CD8-positive, alpha-beta memory T cell (primary cell): Measurements from ENCODE around the gene CRLF3. TPM values are rescaled to one million over a fixed set of nuclear protein-coding genes. Genes with fewer than 3 reads are reported as not detected.
A peak's percentile ranks its signal among the peaks of the same experiment; 100 is the strongest.

Experiments
- CTCF ChIA-PET: fragments of 350-600 bp; sonication (Branson Sonifier 250); formaldehyde crosslinking; loops from one replicate; lab custom pipeline; 2021; ENCODE audit warnings: antibody characterized with exemption; lab: Charles Lee
- POLR2A ChIA-PET: fragments of 350-600 bp; sonication (Branson Sonifier 250); formaldehyde crosslinking; loops from one replicate; lab custom pipeline; 2021; ENCODE audit warnings: antibody characterized with exemption; lab: Charles Lee
- DNase-seq, 5 donors: peaks; one replicate each; pipeline versions ENCODE4 v3.0.0 to v3.0.0-alpha.2; 2020 to 2022; ENCODE audit warnings: mixed read lengths in 1 of 5
- H3K27ac ChIP-seq: one replicate; pipeline ENCODE4 v1.7.0; 2013; ENCODE audit warnings: low read depth, mild to moderate bottlenecking, low read length, moderate library complexity
- H3K27me3 ChIP-seq: 2 replicates; pipeline ENCODE4 v1.7.0; 2013; ENCODE audit warnings: low read length, mild to moderate bottlenecking; ENCODE audit not compliant: insufficient read depth, poor library complexity, severe bottlenecking
- H3K36me3 ChIP-seq: 2 replicates; pipeline ENCODE4 v1.7.0; 2013; ENCODE audit warnings: mild to moderate bottlenecking, low read length, moderate library complexity; ENCODE audit not compliant: insufficient read depth
- H3K4me1 ChIP-seq: 2 replicates; pipeline ENCODE4 v1.7.0; 2013; ENCODE audit warnings: mild to moderate bottlenecking, low read length, moderate library complexity; ENCODE audit not compliant: insufficient read depth
- H3K4me3 ChIP-seq: 2 replicates; pipeline ENCODE4 v1.7.0; 2013; ENCODE audit warnings: mild to moderate bottlenecking, low read length
- H3K9me3 ChIP-seq: 2 replicates; pipeline ENCODE4 v1.7.0; 2013; ENCODE audit warnings: mild to moderate bottlenecking, low read length
- H3K27ac Mint-ChIP-seq, 8 donors: one replicate each; pipeline ENCODE4 v1.8.0; 2020 to 2021; ENCODE audit warnings: mixed read lengths in 8 of 8, mild to moderate bottlenecking in 6 of 8, inconsistent platforms in 3 of 8, moderate library complexity in 3 of 8
- H3K27me3 Mint-ChIP-seq, 2 donors: one replicate each; pipeline ENCODE4 v1.8.0; 2020 to 2021; ENCODE audit warnings: mixed read lengths in 2 of 2, mild to moderate bottlenecking in 1 of 2, moderate library complexity in 1 of 2
- H3K36me3 Mint-ChIP-seq, 3 donors: one replicate each; pipeline ENCODE4 v1.8.0; 2020 to 2021; ENCODE audit warnings: mixed read lengths in 3 of 3, inconsistent platforms in 1 of 3, mild to moderate bottlenecking in 1 of 3
- H3K4me1 Mint-ChIP-seq, 3 donors: one replicate each; pipeline ENCODE4 v1.8.0; 2020 to 2021; ENCODE audit warnings: mixed read lengths in 3 of 3, inconsistent platforms in 1 of 3, mild to moderate bottlenecking in 1 of 3
- H3K4me3 Mint-ChIP-seq, 7 donors: one replicate each; pipeline ENCODE4 v1.8.0; 2020 to 2021; ENCODE audit warnings: mixed read lengths in 7 of 7, mild to moderate bottlenecking in 6 of 7, moderate library complexity in 4 of 7, inconsistent platforms in 2 of 7
- H3K9me3 Mint-ChIP-seq, 5 donors: one replicate each; pipeline ENCODE4 v1.8.0; 2020 to 2022; ENCODE audit warnings: mixed read lengths in 5 of 5, mild to moderate bottlenecking in 3 of 5, moderate library complexity in 2 of 5, inconsistent platforms in 1 of 5
- polyA plus RNA-seq: library from polyadenylated mRNA; unstranded; fragments of 300-500 nt; fragmentation: Illumina TruSeq; gene quantifications from one replicate; pipeline ENCODE4 v1.2.3, GENCODE V29; 2021
- total RNA-seq, 2 experiments: library from RNA; stranded (reverse); gene quantifications; one replicate each; pipeline ENCODE4 v1.2.3, GENCODE V29; 2021

CRLF3 gene
- total and polyA plus RNA-seq, 3 experiments from 2014 or later, result 42.7 to 108 (median 43.0) TPM

DNA sequence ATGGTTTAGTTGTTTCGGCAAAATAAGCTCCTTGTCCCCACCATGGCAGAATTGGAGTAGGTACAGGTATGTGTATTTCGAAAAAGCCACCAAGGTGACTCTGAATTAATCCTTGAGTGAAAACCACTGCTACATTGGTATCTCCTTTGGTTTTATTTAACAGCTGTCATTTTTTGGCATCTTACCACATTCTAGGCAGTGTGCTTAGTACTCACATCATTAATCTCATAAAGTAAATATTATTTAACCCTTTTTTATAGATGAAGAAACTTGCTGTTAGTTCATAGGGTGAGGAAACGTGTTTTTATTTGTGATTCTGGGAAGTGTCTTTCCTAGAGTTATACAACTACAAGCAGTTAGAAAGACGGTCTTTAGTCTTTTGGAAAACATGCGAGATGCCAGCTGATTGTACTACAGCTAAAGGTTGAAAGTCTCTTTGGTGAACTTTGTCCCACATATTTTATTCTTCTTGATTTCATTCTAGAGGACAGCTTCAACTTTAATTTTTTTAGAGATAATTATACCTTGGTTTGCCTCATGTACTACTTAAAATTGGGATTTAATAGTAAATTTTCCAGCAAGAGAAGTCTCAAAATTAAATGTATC is 13.8 kb upstream of the CRLF3 start:
- Mint-ChIP-seq H3K36me3 (peaks cover 0 to 29% (median 4%) of the 10 kb centered on the region in 3 donors), H3K9me3 (no peaks in the 10 kb centered on the region), H3K4me3 (no peak overlapping the region), H3K27me3 (no peaks in the 10 kb centered on the region), H3K27ac (no peak overlapping the region), H3K4me1 (no peaks in the 10 kb centered on the region)
- H3K4me3 ChIP-seq, result no peak overlapping the region
- H3K27me3 ChIP-seq, result no peaks in the 10 kb centered on the region
- DNase-seq, result no peak
- CTCF ChIA-PET, result interaction anchor here (0.7 kb wide), 1 partner anchor 13 kb away, joined by 4 read pairs; the partner anchor contains the start of gene CRLF3
- no peaks in the 10 kb centered on the region for H3K36me3 ChIP-seq
- H3K9me3 ChIP-seq, result no peaks in the 10 kb centered on the region
- no peaks in the 10 kb centered on the region for H3K4me1 ChIP-seq
- POLR2A ChIA-PET, result interaction anchor here (0.8 kb wide), 1 partner anchor 9 kb away, joined by 4 read pairs; no protein-coding TSS in a partner anchor
- no peak overlapping the region for H3K27ac ChIP-seq

DNA sequence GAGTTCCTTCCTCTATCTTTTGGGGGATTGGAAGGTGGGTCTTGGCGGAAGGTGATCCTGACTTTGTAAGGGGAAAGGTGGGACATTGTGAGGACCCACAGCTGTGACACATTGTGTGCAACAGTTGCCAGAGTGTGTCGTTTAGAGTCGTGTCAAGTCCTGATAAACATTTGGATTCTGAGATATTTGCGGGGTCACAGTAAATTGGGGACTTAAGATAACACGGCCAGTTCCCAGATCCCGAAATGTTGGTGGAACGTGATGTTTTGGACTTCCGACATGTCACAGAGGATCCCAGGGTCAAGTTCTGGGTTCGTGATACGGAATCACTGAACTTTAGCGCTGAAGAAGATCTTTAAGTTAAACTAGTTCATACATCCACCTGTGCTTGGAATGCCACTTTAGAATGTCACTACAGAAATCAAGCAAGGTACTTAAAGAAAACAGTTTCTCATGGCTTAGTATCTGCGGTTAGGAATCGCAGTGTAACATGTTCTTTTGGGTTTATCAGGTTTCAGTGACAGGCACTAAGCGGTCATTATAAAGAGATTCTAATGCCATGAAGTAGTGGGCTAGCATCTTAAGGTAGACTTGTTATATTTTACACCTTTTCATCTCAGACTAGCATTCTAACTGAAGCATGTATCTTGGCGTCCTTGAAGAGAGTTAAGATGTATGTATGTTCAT is 8.1 kb upstream of the CRLF3 start:
- peak overlapping the region; percentile 52 for H3K27ac ChIP-seq
- no peaks in the 10 kb centered on the region for H3K27me3 ChIP-seq
- H3K27ac Mint-ChIP-seq, result peak overlapping the region in 6 of 8 donors; percentile 69 to 95 (median 93)
- H3K9me3 Mint-ChIP-seq, result no peaks in the 10 kb centered on the region
- POLR2A ChIA-PET, result interaction anchor here (0.6 kb wide), 2 partner anchors 14 to 1325 kb away, joined by 3 to 4 read pairs; no protein-coding TSS in a partner anchor
- peaks cover 0 to 2% of the 10 kb centered on the region in 2 donors for H3K27me3 Mint-ChIP-seq
- H3K4me1 ChIP-seq, result peaks cover 13% of the 10 kb centered on the region
- H3K4me3 Mint-ChIP-seq, result peak overlapping the region; percentile 93 to 99 (median 97)
- no peaks in the 10 kb centered on the region for H3K36me3 ChIP-seq
- H3K9me3 ChIP-seq, result no peaks in the 10 kb centered on the region
- DNase-seq, result no peak
- peaks cover 25 to 28% (median 27%) of the 10 kb centered on the region in 3 donors for H3K4me1 Mint-ChIP-seq
- H3K4me3 ChIP-seq, result peak overlapping the region; percentile 90
- CTCF ChIA-PET, result no interaction called here
- H3K36me3 Mint-ChIP-seq, result peaks cover 0 to 12% (median 0%) of the 10 kb centered on the region in 3 donors

DNA sequence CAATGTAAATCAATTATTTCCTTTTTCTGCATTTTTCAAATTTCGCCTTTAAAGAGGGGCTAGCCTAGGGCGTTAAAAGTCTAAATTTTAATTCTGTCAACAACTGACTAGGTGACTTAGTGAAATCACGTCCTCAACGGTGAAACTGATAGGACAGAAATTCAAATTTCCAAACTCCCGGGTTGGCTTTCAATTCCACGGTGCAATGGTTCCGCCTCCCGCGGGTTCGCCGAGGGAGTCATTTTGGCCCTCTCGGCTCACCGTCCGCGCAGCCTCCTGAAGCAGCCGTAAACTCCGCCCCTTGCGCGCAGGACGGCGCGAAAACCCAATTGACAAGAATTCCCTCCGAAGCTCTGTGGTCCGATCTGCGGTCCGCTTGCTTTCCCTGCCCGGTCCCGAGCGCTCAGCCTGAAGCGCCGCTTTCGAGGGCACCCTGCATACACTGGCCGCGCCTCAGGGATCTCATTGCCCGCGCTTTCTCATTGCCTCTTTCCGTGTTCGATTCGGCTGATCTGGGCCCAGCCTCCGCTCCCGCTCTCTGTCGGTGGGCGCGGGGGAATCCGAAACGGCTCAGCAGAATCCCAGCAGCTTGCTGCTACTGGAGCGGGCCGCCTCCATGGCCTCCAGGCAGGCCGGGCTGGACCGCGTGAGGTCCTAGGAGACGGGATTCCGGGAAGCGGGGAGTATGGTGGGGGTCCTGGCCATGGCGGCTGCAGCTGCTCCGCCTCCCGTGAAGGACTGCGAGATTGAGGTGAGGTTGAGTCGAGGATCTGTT is 7.4 kb upstream of the CRLF3 start, which contains the start of gene ATAD5:
Gene ATAD5 (plus strand): TSS at position 304 of the 775 bp plus-strand sequence. CDS start 382 bp downstream, at position 686.
- Histone ChIP-seq H3K9me3 (no peaks in the 10 kb centered on the region), H3K27ac (peak within 1 kb of the TSS; percentile 52), H3K36me3 (no peaks in the 10 kb centered on the region), H3K4me1 (peaks cover 13% of the 10 kb centered on the region), H3K4me3 (peak within 1 kb of the TSS; percentile 90), H3K27me3 (no peaks in the 10 kb centered on the region)
- H3K27ac Mint-ChIP-seq, result peak within 1 kb of the TSS; percentile 3 to 98 (median 93)
- H3K27me3 Mint-ChIP-seq, result peaks cover 0 to 2% of the 10 kb centered on the region in 2 donors
- DNase-seq, result peak; percentile 85 to 90 (median 87)
- ChIA-PET CTCF (interaction anchor here (0.9 to 1.1 kb wide), 2 partner anchors 20 to 22 kb away, joined by 3 to 5 read pairs; no protein-coding TSS in a partner anchor), POLR2A (interaction anchor here (0.6 kb wide), 1 partner anchor 1325 kb away, joined by 3 read pairs; no protein-coding TSS in a partner anchor)
- peaks cover 0 to 9% (median 0%) of the 10 kb centered on the region in 3 donors for H3K36me3 Mint-ChIP-seq
- peaks cover 25 to 28% (median 27%) of the 10 kb centered on the region in 3 donors for H3K4me1 Mint-ChIP-seq
- no peaks in the 10 kb centered on the region for H3K9me3 Mint-ChIP-seq
- peak within 1 kb of the TSS; percentile 93 to 99 (median 97) for H3K4me3 Mint-ChIP-seq

DNA sequence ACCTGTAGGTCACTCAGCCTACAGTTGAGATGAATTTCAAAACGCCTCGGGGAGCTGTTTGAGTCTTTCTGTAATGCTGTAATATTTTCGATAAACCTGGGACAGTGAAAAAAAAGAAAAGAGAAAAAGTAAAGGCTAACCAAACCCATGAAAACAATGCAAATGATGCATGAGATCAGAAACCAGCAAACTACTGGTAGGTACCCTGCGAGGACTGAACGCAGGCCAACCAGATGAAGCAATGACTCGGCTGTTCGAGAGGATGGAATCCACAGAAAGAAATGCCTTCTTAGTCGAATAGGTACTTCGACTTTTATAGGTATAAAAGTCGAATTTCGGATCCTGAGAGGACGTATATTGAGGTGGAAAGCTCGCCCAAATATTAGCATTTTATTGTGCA is 6.8 kb upstream of the CRLF3 start:
- peaks cover 0 to 2% of the 10 kb centered on the region in 2 donors for H3K27me3 Mint-ChIP-seq
- Histone ChIP-seq H3K4me3 (peak overlapping the region; percentile 90), H3K9me3 (no peaks in the 10 kb centered on the region), H3K36me3 (no peaks in the 10 kb centered on the region), H3K27ac (peak overlapping the region; percentile 38), H3K27me3 (no peaks in the 10 kb centered on the region), H3K4me1 (peaks cover 13% of the 10 kb centered on the region)
- ChIA-PET CTCF (interaction anchor here (0.9 to 1.1 kb wide), 3 partner anchors 20 to 26 kb away, joined by 3 to 5 read pairs (median 3); no protein-coding TSS in a partner anchor), POLR2A (no interaction called here)
- H3K4me1 Mint-ChIP-seq, result peaks cover 25 to 28% (median 27%) of the 10 kb centered on the region in 3 donors
- H3K27ac Mint-ChIP-seq, result peak overlapping the region in 7 of 8 donors; percentile 3 to 93 (median 81)
- H3K36me3 Mint-ChIP-seq, result peaks cover 0 to 9% (median 0%) of the 10 kb centered on the region in 3 donors
- DNase-seq, result no peak
- no peaks in the 10 kb centered on the region for H3K9me3 Mint-ChIP-seq
- peak overlapping the region; percentile 93 to 99 (median 97) for H3K4me3 Mint-ChIP-seq

DNA sequence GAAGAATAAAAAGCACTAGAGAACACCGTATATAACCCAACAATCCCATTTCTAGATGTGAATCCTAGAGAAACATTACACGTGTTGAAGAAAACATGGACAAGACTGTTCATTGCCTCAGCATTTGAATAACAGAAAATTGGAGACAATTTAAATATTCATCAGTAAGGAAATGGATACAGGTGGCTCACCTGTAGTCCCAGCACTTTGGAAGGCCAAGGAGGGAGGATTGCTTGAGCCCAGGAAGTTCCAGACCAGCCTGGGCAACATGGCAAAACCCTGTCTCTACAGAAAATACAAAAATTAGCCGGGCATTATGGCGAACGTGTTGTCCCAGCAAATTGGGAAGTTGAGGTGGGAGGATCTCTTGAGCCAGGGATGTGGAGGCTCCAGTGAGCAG is 4.5 kb upstream of the CRLF3 start:
- Histone ChIP-seq H3K9me3 (no peaks in the 10 kb centered on the region), H3K4me3 (no peak overlapping the region), H3K27ac (no peak overlapping the region), H3K36me3 (no peaks in the 10 kb centered on the region), H3K27me3 (no peaks in the 10 kb centered on the region), H3K4me1 (peaks cover 23% of the 10 kb centered on the region)
- Mint-ChIP-seq H3K4me1 (peaks cover 26 to 35% (median 33%) of the 10 kb centered on the region in 3 donors), H3K27me3 (peaks cover 0 to 2% of the 10 kb centered on the region in 2 donors), H3K9me3 (no peaks in the 10 kb centered on the region), H3K4me3 (peak overlapping the region in 2 of 7 donors; percentile 52 to 87), H3K27ac (peak overlapping the region in 2 of 8 donors; percentile 52 to 69), H3K36me3 (peaks cover 0 to 10% (median 0%) of the 10 kb centered on the region in 3 donors)
- ChIA-PET CTCF (interaction anchor here (6.1 kb wide), 1 partner anchor 24 kb away, joined by 58 read pairs; no protein-coding TSS in a partner anchor), POLR2A (interaction anchor here (0.7 kb wide), 1 partner anchor 9 kb away, joined by 4 read pairs; no protein-coding TSS in a partner anchor)
- no peak for DNase-seq

DNA sequence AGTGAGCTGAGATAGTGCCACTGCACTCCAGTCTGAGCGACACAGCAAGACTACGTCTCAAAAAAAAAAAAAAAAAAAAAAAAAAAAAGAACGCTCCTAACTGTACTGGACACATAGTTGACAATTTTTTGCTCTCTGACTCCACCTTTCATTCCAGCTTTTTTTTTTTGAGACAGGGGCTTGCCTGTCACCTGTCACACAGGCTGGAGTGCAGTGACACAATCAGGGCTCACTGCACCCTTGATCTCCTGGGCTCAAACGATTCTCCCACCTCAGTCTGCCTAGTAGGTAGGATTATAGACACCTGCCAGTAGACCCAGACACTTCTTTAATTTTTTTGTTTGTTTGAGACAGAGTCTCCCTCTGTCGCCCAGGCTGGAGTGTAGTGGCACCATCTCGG is 2.6 kb upstream of the CRLF3 start:
- CTCF ChIA-PET, result interaction anchor here (1.6 to 6.1 kb wide), 3 partner anchors 9 to 351 kb away, joined by 6 to 58 read pairs (median 8); partner anchors contain the start of gene GOSR1
- DNase-seq, result no peak
- peaks cover 24 to 34% (median 30%) of the 10 kb centered on the region in 3 donors for H3K4me1 Mint-ChIP-seq
- H3K36me3 Mint-ChIP-seq, result peaks cover 0 to 15% (median 0%) of the 10 kb centered on the region in 3 donors
- peak overlapping the region in 1 of 7 donors; percentile 99 for H3K4me3 Mint-ChIP-seq
- H3K27me3 Mint-ChIP-seq, result peaks cover 0 to 2% of the 10 kb centered on the region in 2 donors
- no peaks in the 10 kb centered on the region for H3K27me3 ChIP-seq
- H3K9me3 Mint-ChIP-seq, result no peaks in the 10 kb centered on the region
- H3K27ac Mint-ChIP-seq, result peak overlapping the region in 2 of 8 donors; percentile 38 to 83
- H3K4me1 ChIP-seq, result peaks cover 18% of the 10 kb centered on the region
- H3K27ac ChIP-seq, result no peak overlapping the region
- no peak overlapping the region for H3K4me3 ChIP-seq
- H3K9me3 ChIP-seq, result no peaks in the 10 kb centered on the region
- no peaks in the 10 kb centered on the region for H3K36me3 ChIP-seq
- POLR2A ChIA-PET, result no interaction called here

DNA sequence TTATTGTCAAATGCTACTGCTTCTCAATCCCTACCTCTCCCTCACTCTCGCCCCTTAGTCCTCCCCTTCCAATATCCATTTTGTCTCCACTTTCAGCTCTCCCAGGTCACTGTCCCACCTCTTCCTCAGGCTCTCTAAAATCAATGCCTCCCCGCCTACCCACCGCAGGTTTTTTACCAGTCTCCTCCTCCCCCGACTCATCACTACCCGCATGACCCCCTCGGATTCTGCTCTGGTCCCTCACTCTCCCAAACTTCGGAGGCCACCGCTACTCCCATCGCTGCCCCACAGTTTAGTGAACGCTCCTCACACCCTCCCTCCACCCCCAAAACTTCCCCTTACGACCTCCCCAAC is 513 bp downstream of the CRLF3 start:
- peak in 4 of 5 donors; percentile 17 to 57 (median 30) for DNase-seq
- Mint-ChIP-seq H3K27ac (peak overlapping the region; percentile 82 to 99 (median 92)), H3K36me3 (peaks cover 0 to 16% (median 0%) of the 10 kb centered on the region in 3 donors), H3K4me3 (peak overlapping the region; percentile 90 to 99 (median 95)), H3K27me3 (no peaks in the 10 kb centered on the region), H3K4me1 (peaks cover 41 to 49% (median 47%) of the 10 kb centered on the region in 3 donors), H3K9me3 (no peaks in the 10 kb centered on the region)
- no peaks in the 10 kb centered on the region for H3K36me3 ChIP-seq
- no peaks in the 10 kb centered on the region for H3K27me3 ChIP-seq
- CTCF ChIA-PET, result interaction anchor here (1.0 to 6.1 kb wide), 9 partner anchors 13 to 347 kb away, joined by 4 to 90 read pairs (median 6); partner anchors contain the start of gene GOSR1
- peaks cover 41% of the 10 kb centered on the region for H3K4me1 ChIP-seq
- POLR2A ChIA-PET, result interaction anchor here (0.9 to 4.2 kb wide), 7 partner anchors 11 to 347 kb away, joined by 3 to 51 read pairs (median 4); partner anchors contain the start of gene GOSR1
- H3K4me3 ChIP-seq, result peak overlapping the region; percentile 96
- H3K9me3 ChIP-seq, result no peaks in the 10 kb centered on the region
- peak overlapping the region; percentile 78 for H3K27ac ChIP-seq
